Measurements from ENCODE around the gene ZNF618. TPM values are rescaled to one million over a fixed set of nuclear protein-coding genes. Genes with fewer than 3 reads are reported as not detected.

The ZNF618 gene
- total and polyA plus RNA-seq, 2 experiments from 2014 or later: 12.1 to 22.1 TPM

GRCh38 chr9:114027159-114027862 lies 151.2 kb downstream of the ZNF618 start:
- Histone ChIP-seq H3K36me3 (ENCODE audit: insufficient read depth) (no peaks in the 10 kb centered on the region; the same call in 1 of the 2 replicates), H3K4me1 (ENCODE audit: insufficient read depth) (no peaks in the 10 kb centered on the region), H4K20me1 (replicated peaks; ENCODE audit: insufficient read depth) (no peaks in the 10 kb centered on the region), H3F3A (replicated peaks; ENCODE audit: low read depth) (no peaks in the 10 kb centered on the region), H3K4me2 (no peak overlapping the region), H3K9me2 (ENCODE audit: insufficient read depth) (no peaks in the 10 kb centered on the region), H2AFZ (no peak overlapping the region), H3K27ac (ENCODE audit: low read depth) (no peak overlapping the region), H3K79me2 (replicated peaks; ENCODE audit: insufficient read depth) (no peaks in the 10 kb centered on the region), H3K27me3 (ENCODE audit: insufficient read depth) (no peaks in the 10 kb centered on the region), H3K4me3 (no peak overlapping the region)
- peaks cover 1% of the 10 kb centered on the region for H3K27me3 Mint-ChIP-seq (ENCODE audit: insufficient read depth, low read depth, poor library complexity)
- peaks cover 6% of the 10 kb centered on the region for H3K4me1 Mint-ChIP-seq
- no peak for ATAC-seq
- no peak for TF ChIP-seq STAT1 (IDR thresholded peaks at IDR 0.05; ENCODE audit: unreplicated experiment)
- no peak for TF ChIP-seq ZNF114 (CRISPR knock-in tag; IDR thresholded peaks at IDR 0.05)
- TF ChIP-seq ETS1 (IDR thresholded peaks at IDR 0.05): no peak
- no peak for TF ChIP-seq ZNF331 (CRISPR knock-in tag; IDR thresholded peaks at IDR 0.05; ENCODE audit: low read depth)
- no peak for TF ChIP-seq EZH2 (IDR thresholded peaks at IDR 0.05; ENCODE audit: low read depth, unreplicated experiment)
- TF ChIP-seq REST (IDR thresholded peaks at IDR 0.05; ENCODE audit: unreplicated experiment): no peak
- TF ChIP-seq POLR2AphosphoS5 (IDR thresholded peaks at IDR 0.05; ENCODE audit: low read depth): no peak
- no peak for TF ChIP-seq CREB1 (CRISPR knock-in tag; IDR thresholded peaks at IDR 0.05; ENCODE audit: low read depth)
- TF ChIP-seq JUNB (IDR thresholded peaks at IDR 0.05; ENCODE audit: unreplicated experiment): no peak
- TF ChIP-seq ZNF462 (CRISPR knock-in tag; IDR thresholded peaks at IDR 0.05): no peak
- no peak for TF ChIP-seq EZH2phosphoT487 (IDR thresholded peaks at IDR 0.05; ENCODE audit: unreplicated experiment)
- TF ChIP-seq NANOG (IDR thresholded peaks at IDR 0.05; ENCODE audit: borderline replicate concordance): no peak
- no peak for TF ChIP-seq CTCF (conservative IDR thresholded peaks at IDR 0.05; ENCODE audit: low read depth in 2 of 2)
- peaks cover 51% of the 10 kb centered on the region for H3K36me3 Mint-ChIP-seq (ENCODE audit: low read depth)
- H3K4me3 Mint-ChIP-seq: no peak overlapping the region
- peaks cover 15% of the 10 kb centered on the region for H3K9me3 Mint-ChIP-seq
- peak overlapping the region; percentile 15 for H3K27ac Mint-ChIP-seq
- DNase-seq (ENCODE audit: low spot score): no peak
